T-cell (primary cell): ENCODE data around the gene XPNPEP1. TPM values are rescaled to one million over a fixed set of nuclear protein-coding genes. Genes with fewer than 3 reads are reported as not detected.

ENCODE experiments used
- ATAC-seq, 4 experiments: fragments of 200-7000 bp in 3 of 4; fragments of 150-1000 bp in 1 of 4; cut with Tn5 transposase; replicated peaks in 1 of 4; 1 replicate in 3 of 4; 2 replicates in 1 of 4; pipeline ENCODE4 v1.10.0; 2021; ENCODE audit warnings: moderate library complexity in 3 of 4, mild to moderate bottlenecking in 2 of 4, moderate number of reproducible peaks in 1 of 4
- CTCF ChIA-PET, 2 donors: fragments of 300-600 bp; sonication (Branson Sonifier 250); formaldehyde crosslinking; loops; one replicate each; lab custom pipeline; 2022; ENCODE audit warnings: antibody characterized with exemption in 2 of 2; lab: Charles Lee
- POLR2A ChIA-PET, 2 donors: fragments of 300-600 bp; sonication (Branson Sonifier 250); formaldehyde crosslinking; loops; one replicate each; lab custom pipeline; 2022; ENCODE audit warnings: antibody characterized with exemption in 2 of 2; lab: Charles Lee
- DNase-seq, 35 experiments: peaks; one replicate each; pipeline versions ENCODE4 v3.0.0 to v3.0.0-alpha.2; 2013 to 2023
- H3K27ac ChIP-seq: one replicate; pipeline ENCODE4 v1.5.1; 2013; ENCODE audit warnings: low read length
- H3K27me3 ChIP-seq, 2 experiments: replicated peaks in 1 of 2; 1 replicate in 1 of 2; 2 replicates in 1 of 2; pipeline versions ENCODE4 v1.6.1 to v1.7.0; 2013; ENCODE audit warnings: low read length in 1 of 2, mixed read lengths in 1 of 2; ENCODE audit not compliant: control insufficient read depth in 2 of 2, insufficient read depth in 2 of 2; ENCODE audit errors: extremely low read depth in 1 of 2
- H3K36me3 ChIP-seq, 2 donors: 1 replicate in 1 of 2; 2 replicates in 1 of 2; pipeline versions ENCODE4 v1.6.1 to v1.7.0; 2013; ENCODE audit warnings: low read length in 1 of 2; ENCODE audit not compliant: control insufficient read depth in 2 of 2, insufficient read depth in 1 of 2; ENCODE audit errors: extremely low read depth in 1 of 2
- H3K4me1 ChIP-seq, 2 experiments: 1 replicate in 1 of 2; 2 replicates in 1 of 2; pipeline versions ENCODE4 v1.6.1 to v1.7.0; 2013; ENCODE audit warnings: low read length in 2 of 2, mixed read lengths in 1 of 2; ENCODE audit not compliant: insufficient read depth in 2 of 2, control insufficient read depth in 1 of 2; ENCODE audit errors: extremely low read depth in 1 of 2
- H3K4me3 ChIP-seq, 2 donors: 1 replicate in 1 of 2; 2 replicates in 1 of 2; pipeline versions ENCODE4 v1.5.1 to v1.7.0; 2013; ENCODE audit warnings: mild to moderate bottlenecking in 2 of 2, low read length in 1 of 2, moderate library complexity in 1 of 2; ENCODE audit not compliant: control insufficient read depth in 1 of 2; ENCODE audit errors: extremely low read depth in 1 of 2
- H3K9me3 ChIP-seq: 2 replicates; pipeline ENCODE4 v1.7.0; 2013
- H3K27ac Mint-ChIP-seq, 2 donors: one replicate each; pipeline ENCODE4 v1.8.0; 2020 to 2021; ENCODE audit warnings: mild to moderate bottlenecking in 2 of 2, mixed read lengths in 2 of 2
- H3K27me3 Mint-ChIP-seq, 2 donors: one replicate each; pipeline ENCODE4 v1.8.0; 2021 to 2022; ENCODE audit warnings: mixed read lengths in 2 of 2
- H3K36me3 Mint-ChIP-seq: one replicate; pipeline ENCODE4 v1.8.0; 2021; ENCODE audit warnings: mixed read lengths
- H3K4me1 Mint-ChIP-seq, 3 donors: one replicate each; pipeline ENCODE4 v1.8.0; 2020 to 2022; ENCODE audit warnings: mixed read lengths in 3 of 3, mild to moderate bottlenecking in 1 of 3
- H3K4me3 Mint-ChIP-seq, 3 donors: one replicate each; pipeline ENCODE4 v1.8.0; 2020 to 2022; ENCODE audit warnings: mild to moderate bottlenecking in 3 of 3, mixed read lengths in 3 of 3, moderate library complexity in 3 of 3
- H3K9me3 Mint-ChIP-seq, 3 donors: one replicate each; pipeline ENCODE4 v1.8.0; 2020 to 2022; ENCODE audit warnings: mixed read lengths in 3 of 3
- WGBS: methylation state at CpG from one replicate; pipeline ENCODE4 v1.1.5; 2013; ENCODE audit warnings: missing lambda C conversion rate; ENCODE audit not compliant: insufficient coverage; 5-methylcytosine and 5-hydroxymethylcytosine counted together
- total RNA-seq, 35 experiments: library from RNA in 6 of 35; stranded (reverse) in 6 of 35; fragments of 120-200 nt in 1 of 35; gene quantifications; one replicate each; pipeline versions ENCODE4 v1.2.1 to v1.2.4 and lab custom pipeline; 2013 to 2026

Gene XPNPEP1
- total RNA-seq, 5 donors from 2014 or later (not counting 1 experiment from before 2014, with no cell fraction given) = 40.0 to 63.9 (median 44.6) TPM

- DNase-seq = no peak
- ChIA-PET POLR2A (no interaction called here), CTCF (interaction anchor here in 1 of 2 donors (0.6 to 0.9 kb wide), 2 partner anchors 9 to 257 kb away, joined by 3 to 11 read pairs; no protein-coding TSS in a partner anchor)
- Histone ChIP-seq H3K9me3 (no peaks in the 10 kb centered on the region), H3K27ac (no peak overlapping the region), H3K4me3 (no peak overlapping the region), H3K27me3 (no peaks in the 10 kb centered on the region), H3K4me1 (no peaks in the 10 kb centered on the region), H3K36me3 (peaks cover 11 to 81% of the 10 kb centered on the region in 2 donors)
- Mint-ChIP-seq H3K27ac (no peak overlapping the region), H3K9me3 (no peaks in the 10 kb centered on the region), H3K27me3 (no peaks in the 10 kb centered on the region), H3K36me3 (peaks cover 74% of the 10 kb centered on the region), H3K4me1 (no peaks in the 10 kb centered on the region), H3K4me3 (no peak overlapping the region)
- ATAC-seq = no peak
- 96% methylated on average over 3 of the region's 7 CpGs for WGBS
These were observed 48.2 kb downstream of the XPNPEP1 start for GRCh38 chr10:109875151-109875568.

- 100% methylated on average over 1 of the region's 4 CpGs for WGBS
- POLR2A ChIA-PET = interaction anchor here in 1 of 2 donors (1.0 kb wide), 1 partner anchor 39 kb away, joined by 4 read pairs; no protein-coding TSS in a partner anchor
- no peak overlapping the region for H3K27ac Mint-ChIP-seq
These were observed 51.8 kb downstream of the XPNPEP1 start for GRCh38 chr10:109871476-109871875.

GRCh38 chr10:109866995-109867635 is 56.2 kb downstream of the XPNPEP1 start:
- 100% methylated on average over 1 of the region's 4 CpGs for WGBS
- H3K4me1 Mint-ChIP-seq = no peaks in the 10 kb centered on the region
- ChIA-PET CTCF (no interaction called here), POLR2A (no interaction called here)
- no peak for DNase-seq
- H3K9me3 Mint-ChIP-seq = peaks cover 12 to 24% (median 14%) of the 10 kb centered on the region in 3 donors
- peaks cover 92% of the 10 kb centered on the region for H3K36me3 Mint-ChIP-seq
- Histone ChIP-seq H3K27me3 (no peaks in the 10 kb centered on the region), H3K4me3 (no peak overlapping the region), H3K36me3 (peaks cover 3 to 84% of the 10 kb centered on the region in 2 donors), H3K9me3 (no peaks in the 10 kb centered on the region), H3K27ac (no peak overlapping the region), H3K4me1 (no peaks in the 10 kb centered on the region)
- H3K27me3 Mint-ChIP-seq = no peaks in the 10 kb centered on the region
- H3K4me3 Mint-ChIP-seq = no peak overlapping the region
- no peak for ATAC-seq
- H3K27ac Mint-ChIP-seq = no peak overlapping the region

More at GRCh38 chr10:109871476-109871875, 51.8 kb downstream of the XPNPEP1 start:
- DNase-seq = no peak
- H3K4me3 Mint-ChIP-seq = no peak overlapping the region
- ATAC-seq = no peak
- no peaks in the 10 kb centered on the region for H3K9me3 ChIP-seq
- H3K4me3 ChIP-seq = no peak overlapping the region
- no peak overlapping the region for H3K27ac ChIP-seq
- no peaks in the 10 kb centered on the region for H3K4me1 ChIP-seq
- H3K36me3 Mint-ChIP-seq = peaks cover 82% of the 10 kb centered on the region
- no peaks in the 10 kb centered on the region for H3K27me3 Mint-ChIP-seq
- no peaks in the 10 kb centered on the region for H3K27me3 ChIP-seq
- CTCF ChIA-PET = no interaction called here
- no peaks in the 10 kb centered on the region for H3K4me1 Mint-ChIP-seq
- peaks cover 4 to 94% of the 10 kb centered on the region in 2 donors for H3K36me3 ChIP-seq
- H3K9me3 Mint-ChIP-seq = no peaks in the 10 kb centered on the region

GRCh38 chr10:109866168-109866994 is 56.9 kb downstream of the XPNPEP1 start:
- peaks cover 85% of the 10 kb centered on the region for H3K36me3 Mint-ChIP-seq

GRCh38 chr10:109863775-109864174 is 59.5 kb downstream of the XPNPEP1 start:
- Mint-ChIP-seq H3K36me3 (peaks cover 75% of the 10 kb centered on the region), H3K9me3 (peaks cover 12 to 24% (median 14%) of the 10 kb centered on the region in 3 donors), H3K4me1 (no peaks in the 10 kb centered on the region), H3K27ac (no peak overlapping the region), H3K27me3 (no peaks in the 10 kb centered on the region), H3K4me3 (no peak overlapping the region)
- Histone ChIP-seq H3K27me3 (no peaks in the 10 kb centered on the region), H3K36me3 (peaks cover 3 to 53% of the 10 kb centered on the region in 2 donors), H3K4me1 (no peaks in the 10 kb centered on the region), H3K9me3 (no peaks in the 10 kb centered on the region), H3K27ac (no peak overlapping the region), H3K4me3 (no peak overlapping the region)
- DNase-seq (no peak), ATAC-seq (no peak)
- ChIA-PET POLR2A (no interaction called here), CTCF (interaction anchor here in 1 of 2 donors (1.0 kb wide), 1 partner anchor 11 kb away, joined by 3 read pairs; no protein-coding TSS in a partner anchor)
- no CpG with 5 or more reads among the region's 2 CpGs for WGBS

More at GRCh38 chr10:109866168-109866994, 56.9 kb downstream of the XPNPEP1 start:
- POLR2A ChIA-PET = no interaction called here
- H3K27ac ChIP-seq = no peak overlapping the region
- H3K27me3 ChIP-seq = no peaks in the 10 kb centered on the region
- H3K4me1 ChIP-seq = no peaks in the 10 kb centered on the region
- ATAC-seq = no peak
- no peak for DNase-seq
- H3K36me3 ChIP-seq = peaks cover 3 to 78% of the 10 kb centered on the region in 2 donors
- CTCF ChIA-PET = no interaction called here
- Mint-ChIP-seq H3K4me3 (no peak overlapping the region), H3K27ac (no peak overlapping the region), H3K4me1 (no peaks in the 10 kb centered on the region), H3K9me3 (peaks cover 12 to 24% (median 14%) of the 10 kb centered on the region in 3 donors), H3K27me3 (no peaks in the 10 kb centered on the region)
- 86% methylated on average over 4 of the region's 8 CpGs for WGBS
- no peaks in the 10 kb centered on the region for H3K9me3 ChIP-seq
- no peak overlapping the region for H3K4me3 ChIP-seq

- H3K27me3 ChIP-seq = no peaks in the 10 kb centered on the region
- H3K4me3 Mint-ChIP-seq = no peak overlapping the region
- H3K9me3 Mint-ChIP-seq = peaks cover 12 to 24% (median 14%) of the 10 kb centered on the region in 3 donors
- H3K9me3 ChIP-seq = no peaks in the 10 kb centered on the region
- ChIA-PET CTCF (interaction anchor here in 1 of 2 donors (1.0 kb wide), 1 partner anchor 10 kb away, joined by 3 read pairs; no protein-coding TSS in a partner anchor), POLR2A (no interaction called here)
- H3K4me1 Mint-ChIP-seq = no peaks in the 10 kb centered on the region
- peaks cover 3 to 45% of the 10 kb centered on the region in 2 donors for H3K36me3 ChIP-seq
- H3K27me3 Mint-ChIP-seq = no peaks in the 10 kb centered on the region
- H3K27ac ChIP-seq = no peak overlapping the region
- no peaks in the 10 kb centered on the region for H3K4me1 ChIP-seq
- ATAC-seq = no peak
- H3K4me3 ChIP-seq = no peak overlapping the region
- peaks cover 64% of the 10 kb centered on the region for H3K36me3 Mint-ChIP-seq
- no peak for DNase-seq
- H3K27ac Mint-ChIP-seq = no peak overlapping the region
These were observed 60.6 kb downstream of the XPNPEP1 start for GRCh38 chr10:109862738-109863137.
